ENCODE measurements around the gene IRF3. TPM values are rescaled to one million over a fixed set of nuclear protein-coding genes. Genes with fewer than 3 reads are reported as not detected.

IRF3 gene
- total and polyA plus RNA-seq, 7 donors, result 10.3 to 26.5 (median 18.2) TPM

DNA sequence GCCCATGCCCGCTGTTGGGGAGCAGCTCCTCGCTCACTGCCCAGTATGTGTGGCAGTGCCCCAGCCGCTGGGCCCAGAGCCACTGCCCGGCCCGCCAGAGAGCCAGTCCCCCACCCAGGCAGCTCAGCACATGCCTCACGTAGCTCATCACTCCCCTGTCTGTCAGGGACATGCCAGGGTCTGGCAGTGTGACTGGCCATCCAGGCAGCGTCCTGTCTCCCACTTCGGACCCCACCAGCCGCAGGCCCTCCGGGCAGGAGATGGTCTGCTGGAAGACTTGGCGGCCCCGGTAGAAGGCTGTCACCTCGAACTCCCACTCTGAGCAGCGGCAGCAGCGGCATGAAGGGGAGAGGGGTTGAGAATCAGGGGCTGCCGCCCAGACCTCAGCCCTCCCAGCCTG lies 3.6 kb downstream of the IRF3 start:
- TF ChIP-seq CTCF (IDR thresholded peaks at IDR 0.05), result no peak
- intact Hi-C loops (cut with DNase I), result loop anchor here in 1 of 2 donors (2.0 kb wide), 1 partner anchor 13 kb away; no protein-coding TSS in a partner anchor
- Histone ChIP-seq H3K27me3 (ENCODE audit: insufficient read depth in 3 of 3, low read length in 2 of 3) (no peaks in the 10 kb centered on the region), H3K4me1 (peaks cover 8% of the 10 kb centered on the region), H3K4me3 (no peak overlapping the region), H3K27ac (no peak overlapping the region), H3K36me3 (ENCODE audit: insufficient read depth in 1 of 2, low read depth in 1 of 2) (peaks cover 5 to 58% of the 10 kb centered on the region in 2 donors), H3K9me3 (no peaks in the 10 kb centered on the region)
- 87 to 91% (median 89%) methylated on average over 16 of the region's 16 CpGs for WGBS, 3 donors
- DNase-seq (no peak), ATAC-seq (no peak)

DNA sequence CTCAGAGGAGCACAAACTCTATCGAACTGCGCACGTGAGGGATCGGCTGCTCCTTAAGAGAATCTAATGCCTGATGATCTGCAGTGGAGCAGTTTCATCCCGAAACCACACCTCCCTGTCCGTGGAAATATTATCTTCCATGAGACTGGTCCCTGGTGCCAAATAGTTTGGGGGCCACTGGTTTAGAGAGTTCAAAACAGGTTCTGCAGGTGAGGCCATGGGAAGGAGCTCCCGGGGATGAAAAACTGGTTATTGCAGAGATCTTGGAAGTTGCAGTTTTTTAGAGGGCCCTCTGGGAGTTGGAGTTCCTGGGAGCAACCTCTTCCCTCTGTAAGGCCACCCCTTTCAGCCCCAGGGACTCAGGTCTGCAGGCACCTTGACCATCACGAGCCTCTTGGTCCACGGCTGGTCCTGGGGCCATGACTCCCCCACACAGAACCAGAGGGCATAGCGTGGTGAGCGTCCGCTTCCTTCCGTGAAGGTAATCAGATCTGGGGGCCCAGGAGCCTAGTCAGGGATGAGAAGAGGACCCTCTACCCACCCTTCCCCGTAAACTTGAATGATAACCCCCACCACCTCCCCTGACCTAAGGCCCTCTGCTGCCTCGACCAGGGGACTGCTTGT lies 5.2 kb downstream of the IRF3 start:
- Histone ChIP-seq H3K4me3 (no peak overlapping the region), H3K4me1 (peaks cover 3% of the 10 kb centered on the region), H3K27me3 (ENCODE audit: insufficient read depth in 3 of 3, low read length in 2 of 3) (no peaks in the 10 kb centered on the region), H3K9me3 (no peaks in the 10 kb centered on the region), H3K27ac (no peak overlapping the region), H3K36me3 (ENCODE audit: insufficient read depth in 1 of 2, low read depth in 1 of 2) (peaks cover 5 to 73% of the 10 kb centered on the region in 2 donors)
- no peak for TF ChIP-seq CTCF (IDR thresholded peaks at IDR 0.05)
- ATAC-seq (no peak), DNase-seq (no peak)
- WGBS, 3 donors, result 83 to 90% (median 88%) methylated on average over 14 to 15 of the region's 15 CpGs
- intact Hi-C loops (cut with DNase I), result no loop called here

DNA sequence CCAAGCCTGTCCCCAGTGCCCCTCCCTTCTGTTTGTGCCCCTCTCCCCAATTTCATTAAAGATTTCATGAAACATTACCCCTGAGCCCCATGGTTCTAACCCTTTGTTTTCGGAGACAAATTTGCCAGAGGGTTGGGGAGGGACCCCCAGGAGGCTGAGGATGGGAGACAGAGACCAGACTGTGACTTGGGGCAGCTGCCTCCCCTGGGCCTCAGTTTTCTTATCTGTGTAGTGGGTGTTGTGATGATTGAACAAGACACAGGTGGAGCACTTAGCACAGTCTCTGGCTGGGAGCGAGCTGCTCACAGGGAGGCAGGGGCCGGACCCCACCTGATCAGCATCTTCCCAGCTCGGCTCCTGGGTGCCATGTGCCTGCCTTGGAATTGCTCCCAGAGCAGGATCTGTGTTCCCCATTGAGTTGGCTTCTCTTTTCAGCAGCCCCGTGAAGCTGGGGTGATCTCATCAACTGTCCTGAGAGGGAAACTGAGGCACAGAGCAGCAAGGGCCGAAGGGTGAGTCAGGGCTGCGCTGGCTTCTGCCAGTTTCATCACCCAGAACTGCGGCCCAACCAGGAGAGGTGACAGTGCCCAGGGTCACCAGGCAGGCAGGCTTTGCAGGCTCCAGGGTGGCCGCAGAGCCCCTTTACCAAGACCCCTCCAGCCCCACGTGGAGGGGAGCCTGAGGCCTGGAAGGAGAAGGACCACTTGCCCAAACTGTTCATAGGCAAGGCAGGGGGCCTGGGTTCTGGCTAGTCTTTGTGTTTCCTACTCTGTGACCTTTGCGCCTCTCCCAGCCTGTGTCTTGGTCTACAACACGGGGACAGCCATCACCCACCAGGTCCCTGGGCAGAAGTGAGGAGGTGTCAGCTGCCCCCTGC lies 6.9 kb downstream of the IRF3 start:
- H3K27ac ChIP-seq, result no peak overlapping the region
- H3K4me1 ChIP-seq, result peaks cover under 1% of the 10 kb centered on the region
- intact Hi-C loops (cut with DNase I), result no loop called here
- no peaks in the 10 kb centered on the region for H3K9me3 ChIP-seq
- DNase-seq, result no peak
- 88 to 90% (median 88%) methylated on average over 12 of the region's 12 CpGs for WGBS, 3 donors
- peaks cover 9 to 90% of the 10 kb centered on the region in 2 donors for H3K36me3 ChIP-seq (ENCODE audit: insufficient read depth in 1 of 2, low read depth in 1 of 2)
- no peak overlapping the region for H3K4me3 ChIP-seq
- no peak for TF ChIP-seq CTCF (IDR thresholded peaks at IDR 0.05)
- no peak for ATAC-seq
- H3K27me3 ChIP-seq (ENCODE audit: insufficient read depth in 3 of 3, low read length in 2 of 3), result no peaks in the 10 kb centered on the region

- no peak overlapping the region for H3K4me3 ChIP-seq
- H3K4me1 ChIP-seq, result no peaks in the 10 kb centered on the region
- ATAC-seq (no peak), DNase-seq (no peak)
- 80 to 91% (median 87%) methylated on average over 11 to 15 of the region's 15 CpGs for WGBS, 3 donors
- H3K36me3 ChIP-seq (ENCODE audit: insufficient read depth in 1 of 2, low read depth in 1 of 2), result peaks cover 9 to 96% of the 10 kb centered on the region in 2 donors
- H3K27ac ChIP-seq, result no peak overlapping the region
- no peaks in the 10 kb centered on the region for H3K27me3 ChIP-seq (ENCODE audit: insufficient read depth in 3 of 3, low read length in 2 of 3)
- intact Hi-C loops (cut with DNase I), result no loop called here
- no peak for TF ChIP-seq CTCF (IDR thresholded peaks at IDR 0.05)
- no peaks in the 10 kb centered on the region for H3K9me3 ChIP-seq
Measured at GRCh38 chr19:49658139-49658517, 7.5 kb downstream of the IRF3 start.
